Measurements from ENCODE around the gene KDM2A.

Gene KDM2A

GRCh38 chr11:67239783-67240575, 120.9 kb downstream of the KDM2A start:
- peak overlapping the region; percentile 94 for H3K4me3 ChIP-seq (ENCODE audit: low read depth, low read length)
- in situ Hi-C loops (cut with HindIII; ENCODE audit: low sequenced_read_pairs), result no loop called here
- TF ChIP-seq CTCF (IDR thresholded peaks at IDR 0.05; ENCODE audit: low read depth, low read length), result peak; percentile 24
- peak; percentile 99 for DNase-seq (ENCODE audit: low read depth, low spot score)

- in situ Hi-C loops (cut with HindIII; ENCODE audit: low sequenced_read_pairs), result no loop called here
- peak; percentile 6 for TF ChIP-seq CTCF (IDR thresholded peaks at IDR 0.05; ENCODE audit: low read depth, low read length)
These were observed 121.7 kb downstream of the KDM2A start for GRCh38 chr11:67240576-67241389.

GRCh38 chr11:67242548-67242947, 123.5 kb downstream of the KDM2A start:
- H3K4me3 ChIP-seq (ENCODE audit: low read depth, low read length), result no peak overlapping the region
- no peak for TF ChIP-seq CTCF (IDR thresholded peaks at IDR 0.05; ENCODE audit: low read depth, low read length)
- in situ Hi-C loops (cut with HindIII; ENCODE audit: low sequenced_read_pairs), result no loop called here
- no peak for DNase-seq (ENCODE audit: low read depth, low spot score)

More at GRCh38 chr11:67240576-67241389, 121.7 kb downstream of the KDM2A start:
- H3K4me3 ChIP-seq (ENCODE audit: low read depth, low read length), result peak overlapping the region; percentile 94
- peak; percentile 73 for DNase-seq (ENCODE audit: low read depth, low spot score)

- no peak for TF ChIP-seq CTCF (IDR thresholded peaks at IDR 0.05; ENCODE audit: low read depth, low read length)
- DNase-seq (ENCODE audit: low read depth, low spot score), result no peak
- no peak overlapping the region for H3K4me3 ChIP-seq (ENCODE audit: low read depth, low read length)
- in situ Hi-C loops (cut with HindIII; ENCODE audit: low sequenced_read_pairs), result no loop called here
These were observed 124.0 kb downstream of the KDM2A start for GRCh38 chr11:67243051-67243450.

- DNase-seq (ENCODE audit: low read depth, low spot score), result no peak
- in situ Hi-C loops (cut with HindIII; ENCODE audit: low sequenced_read_pairs), result no loop called here
- no peak for TF ChIP-seq CTCF (IDR thresholded peaks at IDR 0.05; ENCODE audit: low read depth, low read length)
- no peak overlapping the region for H3K4me3 ChIP-seq (ENCODE audit: low read depth, low read length)
These were observed 126.0 kb downstream of the KDM2A start for GRCh38 chr11:67245046-67245445.

GRCh38 chr11:67247946-67248550, 129.0 kb downstream of the KDM2A start:
- in situ Hi-C loops (cut with HindIII; ENCODE audit: low sequenced_read_pairs), result no loop called here
- no peak overlapping the region for H3K4me3 ChIP-seq (ENCODE audit: low read depth, low read length)
- no peak for DNase-seq (ENCODE audit: low read depth, low spot score)
- TF ChIP-seq CTCF (IDR thresholded peaks at IDR 0.05; ENCODE audit: low read depth, low read length), result no peak
